SKM-1 treated with dmso at 0.1 percent for 144 hours (cell line): ENCODE results near the gene CPT1B.
"Not testable (repeated sequence)": the region's sequence is repeated elsewhere in the genome, so short reads cannot be mapped to it uniquely, and the experiment has no call there.

Experiments used
- DNase-seq: peaks from one replicate; lab custom pipeline; 2025; ENCODE audit not compliant: unreplicated experiment; lab: John Stamatoyannopoulos, UW

CPT1B gene

GRCh38 chr22:50609599-50609998 is 31.4 kb upstream of the CPT1B start:
- no peak for DNase-seq

GRCh38 chr22:50608996-50609395 is 30.8 kb upstream of the CPT1B start:
- DNase-seq = no peak

GRCh38 chr22:50608058-50608840 is 30.0 kb upstream of the CPT1B start:
- DNase-seq = not testable (repeated sequence)

GRCh38 chr22:50607659-50608020 is 29.4 kb upstream of the CPT1B start:
- no peak for DNase-seq

GRCh38 chr22:50606946-50607658 is 28.9 kb upstream of the CPT1B start:
- DNase-seq = no peak

GRCh38 chr22:50606165-50606945 is 28.1 kb upstream of the CPT1B start:
- no peak for DNase-seq

GRCh38 chr22:50605613-50606074 is 27.4 kb upstream of the CPT1B start:
- DNase-seq = no peak

GRCh38 chr22:50605002-50605612 is 26.9 kb upstream of the CPT1B start:
- no peak for DNase-seq

- no peak for DNase-seq
Measured at GRCh38 chr22:50604256-50605001, 26.2 kb upstream of the CPT1B start.

GRCh38 chr22:50603511-50604255 is 25.5 kb upstream of the CPT1B start:
- no peak for DNase-seq

- DNase-seq = no peak
Measured at GRCh38 chr22:50602338-50602700, 24.1 kb upstream of the CPT1B start.

- no peak for DNase-seq
Measured at GRCh38 chr22:50601669-50602337, 23.6 kb upstream of the CPT1B start.

- DNase-seq = no peak
Measured at GRCh38 chr22:50600967-50601668, 22.9 kb upstream of the CPT1B start.

- no peak for DNase-seq
Measured at GRCh38 chr22:50600538-50600937, 22.3 kb upstream of the CPT1B start, which contains the start of gene MAPK8IP2. Gene MAPK8IP2 (plus strand): TSS chr22:50600793. CDS start chr22:50600819, 26 bp downstream.

GRCh38 chr22:50599816-50600455 is 21.7 kb upstream of the CPT1B start:
- DNase-seq = no peak

- DNase-seq = no peak
Measured at GRCh38 chr22:50597097-50597496, 18.9 kb upstream of the CPT1B start.

GRCh38 chr22:50595189-50595588 is 17.0 kb upstream of the CPT1B start:
- DNase-seq = no peak

GRCh38 chr22:50587407-50587806 is 9.2 kb upstream of the CPT1B start:
- DNase-seq = no peak
